Activated effector memory CD4-positive, alpha-beta T cell treated with anti-CD3 and anti-CD28 coated beads, Interleukin-2, amount 50 U/mL, for 16 hours (primary cell): Measurements from ENCODE around the gene ANGPTL2.
A peak's percentile ranks its signal among the peaks of the same experiment; 100 is the strongest.
"Not testable (repeated sequence)": the region's sequence is repeated elsewhere in the genome, so short reads cannot be mapped to it uniquely, and the experiment has no call there.

ENCODE experiments used
- DNase-seq: peaks from one replicate; pipeline ENCODE4 v3.0.0-alpha.2; 2020

ANGPTL2 gene

GRCh38 chr9:127154390-127155191 is 32.2 kb upstream of the ANGPTL2 start:
- no peak for DNase-seq

GRCh38 chr9:127154003-127154389 is 31.6 kb upstream of the ANGPTL2 start:
- no peak for DNase-seq

GRCh38 chr9:127153501-127153900 is 31.1 kb upstream of the ANGPTL2 start:
- DNase-seq = no peak

- no peak for DNase-seq
Observed at GRCh38 chr9:127149463-127150390, 27.3 kb upstream of the ANGPTL2 start.

GRCh38 chr9:127149010-127149409 is 26.6 kb upstream of the ANGPTL2 start:
- no peak for DNase-seq

GRCh38 chr9:127148014-127148413 is 25.6 kb upstream of the ANGPTL2 start:
- no peak for DNase-seq

- DNase-seq = no peak
Observed at GRCh38 chr9:127147251-127147650, 24.8 kb upstream of the ANGPTL2 start.

- not testable (repeated sequence) for DNase-seq
Observed at GRCh38 chr9:127146841-127147240, 24.4 kb upstream of the ANGPTL2 start.

- DNase-seq = no peak
Observed at GRCh38 chr9:127144670-127145445, 22.4 kb upstream of the ANGPTL2 start.

GRCh38 chr9:127143920-127144465 is 21.6 kb upstream of the ANGPTL2 start:
- DNase-seq = no peak

GRCh38 chr9:127142931-127143464 is 20.6 kb upstream of the ANGPTL2 start:
- no peak for DNase-seq

GRCh38 chr9:127142291-127142690 is 19.9 kb upstream of the ANGPTL2 start:
- DNase-seq = no peak

GRCh38 chr9:127140842-127141675 is 18.6 kb upstream of the ANGPTL2 start:
- no peak for DNase-seq

GRCh38 chr9:127140181-127140580 is 17.7 kb upstream of the ANGPTL2 start:
- peak; percentile 39 for DNase-seq

GRCh38 chr9:127139775-127140174 is 17.3 kb upstream of the ANGPTL2 start:
- DNase-seq = peak; percentile 8

GRCh38 chr9:127139071-127139731 is 16.8 kb upstream of the ANGPTL2 start:
- peak; percentile 51 for DNase-seq

- peak; percentile 27 for DNase-seq
Observed at GRCh38 chr9:127138444-127138843, 16.0 kb upstream of the ANGPTL2 start.

GRCh38 chr9:127137640-127138360 is 15.4 kb upstream of the ANGPTL2 start:
- peak; percentile 17 for DNase-seq

- peak; percentile 34 for DNase-seq
Observed at GRCh38 chr9:127136880-127137639, 14.6 kb upstream of the ANGPTL2 start.
